PC-3 (cell line): ENCODE results near the gene DDX43. TPM values are rescaled to one million over a fixed set of nuclear protein-coding genes. Genes with fewer than 3 reads are reported as not detected.
"Not testable (repeated sequence)": the region's sequence is repeated elsewhere in the genome, so short reads cannot be mapped to it uniquely, and the experiment has no call there.

Experiments used
- ATAC-seq: fragments of 200-7000 bp; cut with Tn5 transposase; 2 replicates; pipeline ENCODE4 v1.9.1; 2020; ENCODE audit warnings: mild to moderate bottlenecking, moderate library complexity
- BruUV-seq: library from RNA; stranded (reverse); fragments of 400-500 nt; replicated peaks from 2 replicates; lab custom pipeline; 2021; lab: Mats Ljungman, UMichigan
- CTCF ChIA-PET: fragments of 300-600 bp; sonication (Branson Sonifier 250); formaldehyde crosslinking; loops from one replicate; lab custom pipeline; 2022; ENCODE audit warnings: antibody characterized with exemption; lab: Charles Lee
- POLR2A ChIA-PET: fragments of 300-600 bp; sonication (Branson Sonifier 250); formaldehyde crosslinking; loops from one replicate; lab custom pipeline; 2022; ENCODE audit warnings: antibody characterized with exemption; ENCODE audit not compliant: unreplicated experiment; lab: Charles Lee
- DNase-seq: peaks from one replicate; pipeline ENCODE4 v3.0.0-alpha.2; 2015
- H2AFZ ChIP-seq: fragments of 300-600 bp; sonication (generic); 2 replicates; pipeline ENCODE4 v1.6.0; 2016; ENCODE audit warnings: antibody characterized with exemption, low read length
- H3F3A ChIP-seq: fragments of 300-600 bp; sonication (generic); one replicate; pipeline ENCODE4 v1.6.0; 2017; ENCODE audit warnings: antibody characterized with exemption, low read length, control low read depth, mild to moderate bottlenecking; ENCODE audit not compliant: unreplicated experiment
- H3K27ac ChIP-seq: fragments of 300-600 bp; sonication (generic); 2 replicates; pipeline ENCODE4 v1.5.1; 2016; ENCODE audit warnings: mild to moderate bottlenecking, low read length
- H3K27me3 ChIP-seq: fragments of 300-600 bp; sonication (generic); 2 replicates; pipeline ENCODE4 v1.6.1; 2016; ENCODE audit warnings: low read length, mixed read lengths
- H3K36me3 ChIP-seq: fragments of 300-600 bp; sonication (generic); 2 replicates; pipeline ENCODE4 v1.6.1; 2016; ENCODE audit warnings: low read depth, mixed run types, low read length, mixed read lengths
- H3K4me1 ChIP-seq: fragments of 300-600 bp; sonication (generic); 2 replicates; pipeline ENCODE4 v1.5.1; 2016; ENCODE audit warnings: low read length; ENCODE audit not compliant: insufficient read depth
- H3K4me2 ChIP-seq: fragments of 300-600 bp; sonication (generic); 2 replicates; pipeline ENCODE4 v1.6.0; 2016; ENCODE audit warnings: low read length
- H3K4me3 ChIP-seq: fragments of 300-600 bp; sonication (generic); 2 replicates; pipeline ENCODE4 v1.5.1; 2016; ENCODE audit warnings: mild to moderate bottlenecking, low read length, mixed read lengths
- H3K79me2 ChIP-seq: fragments of 300-600 bp; sonication (generic); 2 replicates; pipeline ENCODE4 v1.6.1; 2017; ENCODE audit warnings: low read length, mixed read lengths
- H3K9ac ChIP-seq: fragments of 300-600 bp; sonication (generic); 2 replicates; pipeline ENCODE4 v1.6.0; 2016; ENCODE audit warnings: mild to moderate bottlenecking, low read length
- H3K9me2 ChIP-seq: fragments of 300-600 bp; sonication (generic); replicated peaks from 2 replicates; pipeline ENCODE4 v1.6.1; 2016; ENCODE audit warnings: mixed run types, low read length, mixed read lengths
- H3K9me3 ChIP-seq: fragments of 300-600 bp; sonication (generic); 2 replicates; pipeline ENCODE4 v1.6.1; 2016; ENCODE audit warnings: low read length, mixed read lengths
- H4K20me1 ChIP-seq: fragments of 300-600 bp; sonication (generic); 2 replicates; pipeline ENCODE4 v1.6.1; 2016; ENCODE audit warnings: low read length, mixed read lengths
- CTCF ChIP-seq: fragments of 300-600 bp; sonication (generic); conservative IDR thresholded peaks from 2 replicates; pipeline ENCODE4 v1.5.1; 2017; ENCODE audit warnings: antibody characterized with exemption, low read depth, mild to moderate bottlenecking, low read length
- EZH2 ChIP-seq: fragments of 300-600 bp; sonication (generic); IDR thresholded peaks from one replicate; pipeline ENCODE4 v1.6.1; 2017; ENCODE audit warnings: antibody characterized with exemption, mild to moderate bottlenecking, low read length; ENCODE audit not compliant: unreplicated experiment
- EZH2phosphoT487 ChIP-seq: fragments of 300-600 bp; sonication (generic); IDR thresholded peaks from 2 replicates; pipeline ENCODE4 v1.6.1; 2018; ENCODE audit warnings: mild to moderate bottlenecking, antibody characterized with exemption, low read length, borderline replicate concordance
- intact Hi-C: fragments of 100-400 bp; cut with micrococcal nuclease; formaldehyde crosslinking; loops from 2 replicates; pipeline ENCODE4 v1.9.0; 2023
- total RNA-seq: library from RNA; depleted of rRNA; stranded (reverse); fragments of >200 nt; gene quantifications from 2 replicates; pipeline ENCODE4 v1.2.3, GENCODE V29; 2014

DDX43 gene
- total RNA-seq, 1 experiment from 2014 or later = not detected

GRCh38 chr6:73372516-73372915, 22.1 kb upstream of the DDX43 start:
- no peak overlapping the region for H3K4me2 ChIP-seq
- no peaks in the 10 kb centered on the region for H3K36me3 ChIP-seq
- intact Hi-C loops = no loop called here
- no peaks in the 10 kb centered on the region for H3F3A ChIP-seq
- H3K4me1 ChIP-seq = no peaks in the 10 kb centered on the region
- H3K9ac ChIP-seq = no peak overlapping the region
- DNase-seq (no peak), ATAC-seq (no peak)
- TF ChIP-seq CTCF = no peak
- TF ChIP-seq EZH2 = no peak
- TF ChIP-seq EZH2phosphoT487 = no peak
- no peaks in the 10 kb centered on the region for H3K9me2 ChIP-seq
- H3K9me3 ChIP-seq = no peaks in the 10 kb centered on the region
- no peaks in the 10 kb centered on the region for H3K79me2 ChIP-seq
- H4K20me1 ChIP-seq = no peaks in the 10 kb centered on the region
- CTCF ChIA-PET = no interaction called here
- H2AFZ ChIP-seq = no peak overlapping the region
- H3K27me3 ChIP-seq = no peaks in the 10 kb centered on the region
- POLR2A ChIA-PET = no interaction called here
- no peak overlapping the region for H3K27ac ChIP-seq
- no TSS peak for BruUV-seq
- no peak overlapping the region for H3K4me3 ChIP-seq

- ATAC-seq (no peak), DNase-seq (no peak)
- ChIA-PET POLR2A (no interaction called here), CTCF (no interaction called here)
- no peaks in the 10 kb centered on the region for H3F3A ChIP-seq
- H3K9me2 ChIP-seq = no peaks in the 10 kb centered on the region
- no peaks in the 10 kb centered on the region for H3K36me3 ChIP-seq
- no peak overlapping the region for H3K9ac ChIP-seq
- H3K4me2 ChIP-seq = no peak overlapping the region
- BruUV-seq = no TSS peak
- no peaks in the 10 kb centered on the region for H3K79me2 ChIP-seq
- no peak overlapping the region for H3K4me3 ChIP-seq
- intact Hi-C loops = no loop called here
- H3K27me3 ChIP-seq = no peaks in the 10 kb centered on the region
- no peak for TF ChIP-seq EZH2
- no peak for TF ChIP-seq EZH2phosphoT487
- H3K4me1 ChIP-seq = no peaks in the 10 kb centered on the region
- H3K27ac ChIP-seq = no peak overlapping the region
- no peaks in the 10 kb centered on the region for H4K20me1 ChIP-seq
- no peak overlapping the region for H2AFZ ChIP-seq
- no peaks in the 10 kb centered on the region for H3K9me3 ChIP-seq
Observed at GRCh38 chr6:73375216-73375615, 19.4 kb upstream of the DDX43 start.

GRCh38 chr6:73377225-73377624, 17.4 kb upstream of the DDX43 start:
- intact Hi-C loops = no loop called here
- no TSS peak for BruUV-seq
- ATAC-seq (no peak), DNase-seq (no peak)
- Histone ChIP-seq H3F3A (no peaks in the 10 kb centered on the region), H3K27me3 (no peaks in the 10 kb centered on the region), H4K20me1 (no peaks in the 10 kb centered on the region), H3K79me2 (no peaks in the 10 kb centered on the region), H3K4me2 (no peak overlapping the region), H3K27ac (no peak overlapping the region), H3K9me2 (no peaks in the 10 kb centered on the region), H3K4me3 (no peak overlapping the region), H3K4me1 (no peaks in the 10 kb centered on the region), H3K36me3 (no peaks in the 10 kb centered on the region), H2AFZ (no peak overlapping the region), H3K9ac (no peak overlapping the region), H3K9me3 (no peaks in the 10 kb centered on the region)
- POLR2A ChIA-PET = no interaction called here
- CTCF ChIA-PET = interaction anchor here (0.6 kb wide), 1 partner anchor 12 kb away, joined by 3 read pairs; no protein-coding TSS in a partner anchor
- no peak for TF ChIP-seq CTCF
- TF ChIP-seq EZH2 = no peak
- TF ChIP-seq EZH2phosphoT487 = no peak

- H3K9me2 ChIP-seq, H3F3A ChIP-seq, CTCF ChIA-PET, H3K27me3 ChIP-seq, intact Hi-C loops, H3K36me3 ChIP-seq, H3K4me1 ChIP-seq, BruUV-seq, H3K79me2 ChIP-seq, H4K20me1 ChIP-seq, POLR2A ChIA-PET, H2AFZ ChIP-seq, H3K27ac ChIP-seq, H3K9ac ChIP-seq, H3K4me3 ChIP-seq, H3K9me3 ChIP-seq, DNase-seq, H3K4me2 ChIP-seq, ATAC-seq: not testable (repeated sequence)
Observed at GRCh38 chr6:73381531-73381930, 13.1 kb upstream of the DDX43 start.
